Pancreas (tissue), 10 donors: ENCODE data around the gene CASZ1. TPM values are rescaled to one million over a fixed set of nuclear protein-coding genes. Genes with fewer than 3 reads are reported as not detected.

Source experiments
- ATAC-seq, 4 donors: fragments of 200-7000 bp; cut with Tn5 transposase; one replicate each; pipeline versions ENCODE4 v1.8.0 to v1.9.1; 2020; ENCODE audit warnings: mild to moderate bottlenecking in 4 of 4, moderate library complexity in 4 of 4
- DNase-seq, 6 donors: peaks; one replicate each; pipeline ENCODE4 v3.0.0-alpha.2; 2020
- FAIRE-seq: peaks from 2 replicates; lab custom pipeline; 2012; peaks lifted over from hg19 to GRCh38; lab: Jason Lieb, UNC
- H3K27ac ChIP-seq, 4 donors: fragments of 200-600 bp; sonication (generic); 1 replicate in 3 of 4; 2 replicates in 1 of 4; pipeline versions ENCODE4 v1.5.0 to v1.8.0; 2020
- H3K27me3 ChIP-seq, 4 donors: fragments of 200-600 bp; one replicate each; pipeline ENCODE4 v1.8.0; 2021
- H3K36me3 ChIP-seq, 3 donors: fragments of 200-600 bp; sonication (generic) in 1 of 3; one replicate each; pipeline versions ENCODE4 v1.5.0 to v1.8.0; 2020 to 2021
- H3K4me1 ChIP-seq, 3 donors: fragments of 200-600 bp; one replicate each; pipeline ENCODE4 v1.8.0; 2021
- H3K4me3 ChIP-seq, 4 donors: fragments of 200-600 bp; sonication (generic) in 2 of 4; one replicate each; pipeline versions ENCODE4 v1.5.0 to v1.8.0; 2020 to 2021
- H3K9me3 ChIP-seq, 4 donors: fragments of 200-600 bp; one replicate each; pipeline ENCODE4 v1.8.0; 2021
- CTCF ChIP-seq, 4 donors: fragments of 200-600 bp; sonication (generic) in 3 of 4; IDR thresholded peaks; one replicate each; pipeline versions ENCODE4 v1.5.0 to v1.8.0; 2021; ENCODE audit warnings: antibody characterized with exemption in 4 of 4
- WGBS, 2 donors: extraction: QIAGEN DNeasy Blood & Tissue Kit; methylation state at CpG; one replicate each; pipeline ENCODE4 v1.1.7; 2013; 5-methylcytosine and 5-hydroxymethylcytosine counted together
- intact Hi-C, 3 donors: fragments of 100-400 bp; cut with DNase I; formaldehyde crosslinking; loops; one replicate each; pipeline versions ENCODE4 v1.11.1 to v1.14.2; 2022
- polyA plus RNA-seq, 2 donors: library from polyadenylated mRNA; stranded (reverse); fragments of 200-250 nt; gene quantifications; one replicate each; pipeline ENCODE4 v1.2.3, GENCODE V29; 2013
- total RNA-seq, 6 donors: library from RNA; stranded (reverse); fragmentation: NEBNext Ultra II Directional in 4 of 6; extraction: Animal tissue kit (Norgen Biotek cat#: 25700) in 4 of 6; gene quantifications; one replicate each; pipeline versions ENCODE4 v1.2.1 to v1.2.4, GENCODE V29; 2021 to 2023
- donor health status: healthy with polysubstance abuse.
- donor health status: DM: no; HTN: no; CAD: no; lungs with moderate emphysema.
- donor health status: DM: no; HTN: no; CAD: no.
- donor health status: control.
- donor health status: control.
- donor health status: Bipolar disorder and iron deficiency.
- donor health status: DM: yes; HTN: yes; CAD: no.
- donor health status: DM: no; HTN: no; CAD: no.
- donor health status: DM: no; HTN: no; CAD: no.
- donor health status: DM: yes; HTN: yes; CAD: no.

The CASZ1 gene
- total and polyA plus RNA-seq, 8 donors = 6.7 to 18.9 (median 13.8) TPM

GRCh38 chr1:10777749-10778574 lies 18.5 kb downstream of the CASZ1 start:
- no peak overlapping the region for H3K27ac ChIP-seq

GRCh38 chr1:10776190-10776905 lies 20.1 kb downstream of the CASZ1 start:
- Histone ChIP-seq H3K4me1 (peaks cover 0 to 4% (median 0%) of the 10 kb centered on the region in 3 donors), H3K27me3 (no peaks in the 10 kb centered on the region), H3K9me3 (no peaks in the 10 kb centered on the region), H3K36me3 (no peaks in the 10 kb centered on the region), H3K27ac (no peak overlapping the region), H3K4me3 (no peak overlapping the region)
- peak in 1 of 4 donors; percentile 14 for ATAC-seq
- 57 to 72% methylated on average over 14 of the region's 14 CpGs for WGBS, 2 donors
- no peak for TF ChIP-seq CTCF (IDR thresholded peaks at IDR 0.05)
- intact Hi-C loops = no loop called here
- FAIRE-seq = no peak
- peak in 1 of 6 donors; percentile 28 for DNase-seq

More at GRCh38 chr1:10777749-10778574, 18.5 kb downstream of the CASZ1 start:
- Histone ChIP-seq H3K36me3 (no peaks in the 10 kb centered on the region), H3K4me1 (peaks cover 0 to 4% (median 0%) of the 10 kb centered on the region in 3 donors), H3K27me3 (no peaks in the 10 kb centered on the region), H3K9me3 (no peaks in the 10 kb centered on the region), H3K4me3 (no peak overlapping the region)
- ATAC-seq (no peak), DNase-seq (no peak), FAIRE-seq (no peak)
- intact Hi-C loops = no loop called here
- 90 to 93% methylated on average over 9 of the region's 9 CpGs for WGBS, 2 donors
- TF ChIP-seq CTCF (IDR thresholded peaks at IDR 0.05) = no peak

- Histone ChIP-seq H3K36me3 (no peaks in the 10 kb centered on the region), H3K27ac (no peak overlapping the region), H3K27me3 (no peaks in the 10 kb centered on the region), H3K9me3 (no peaks in the 10 kb centered on the region), H3K4me1 (peaks cover 0 to 4% (median 0%) of the 10 kb centered on the region in 3 donors), H3K4me3 (no peak overlapping the region)
- ATAC-seq (no peak), DNase-seq (peak in 1 of 6 donors; percentile 26), FAIRE-seq (no peak)
- WGBS, 2 donors = 90 to 94% methylated on average over 9 of the region's 9 CpGs
- TF ChIP-seq CTCF (IDR thresholded peaks at IDR 0.05) = no peak
- intact Hi-C loops = no loop called here
Measured at GRCh38 chr1:10775763-10776162, 20.7 kb downstream of the CASZ1 start.

- FAIRE-seq (no peak), DNase-seq (peak in 1 of 6 donors; percentile 44), ATAC-seq (peak in 2 of 4 donors; percentile 30 to 37)
- H3K4me3 ChIP-seq = no peak overlapping the region
- no peaks in the 10 kb centered on the region for H3K9me3 ChIP-seq
- no peak overlapping the region for H3K27ac ChIP-seq
- H3K4me1 ChIP-seq = peaks cover 0 to 4% (median 0%) of the 10 kb centered on the region in 3 donors
- H3K36me3 ChIP-seq = no peaks in the 10 kb centered on the region
- intact Hi-C loops = no loop called here
- 53 to 75% methylated on average over 17 of the region's 17 CpGs for WGBS, 2 donors
- no peak for TF ChIP-seq CTCF (IDR thresholded peaks at IDR 0.05)
- no peaks in the 10 kb centered on the region for H3K27me3 ChIP-seq
Measured at GRCh38 chr1:10774615-10775310, 21.7 kb downstream of the CASZ1 start.
